Neuron (in vitro differentiated cells): ENCODE data around the gene BAG2.

ENCODE experiments used
- H2AFZ ChIP-seq: one replicate; pipeline ENCODE4 v1.6.1; 2013; ENCODE audit warnings: low read depth, mild to moderate bottlenecking, inconsistent platforms, low read length, moderate library complexity
- H3K27me3 ChIP-seq: one replicate; pipeline ENCODE4 v1.6.1; 2013; ENCODE audit warnings: low read length; ENCODE audit not compliant: insufficient read depth
- H3K36me3 ChIP-seq: one replicate; pipeline ENCODE4 v1.6.1; 2013; ENCODE audit warnings: low read length; ENCODE audit not compliant: insufficient read depth
- H3K4me1 ChIP-seq: one replicate; pipeline ENCODE4 v1.6.1; 2013; ENCODE audit warnings: low read length; ENCODE audit not compliant: insufficient read depth
- H3K4me3 ChIP-seq: 2 replicates; pipeline ENCODE4 v1.5.1; 2013; ENCODE audit warnings: mild to moderate bottlenecking, low read length, moderate library complexity
- H3K9me3 ChIP-seq: one replicate; pipeline ENCODE4 v1.6.1; 2013; ENCODE audit warnings: low read length

Gene BAG2

GRCh38 chr6:57172136-57173055, at the start of gene BAG2:
Gene BAG2, plus strand, starts transcription at chr6:57172326. Its CDS starts 372 bp downstream, at chr6:57172698.
- H3K27me3 ChIP-seq: no peaks in the 10 kb centered on the region
- peak within 1 kb of the TSS; percentile 61 for H3K4me3 ChIP-seq
- H2AFZ ChIP-seq: peak within 1 kb of the TSS; percentile 80
- no peaks in the 10 kb centered on the region for H3K9me3 ChIP-seq
- no peaks in the 10 kb centered on the region for H3K4me1 ChIP-seq
- H3K36me3 ChIP-seq: peaks cover 9% of the 10 kb centered on the region

- Histone ChIP-seq H3K4me3 (no peak overlapping the region), H3K27me3 (no peaks in the 10 kb centered on the region), H3K36me3 (peaks cover 10% of the 10 kb centered on the region), H3K4me1 (no peaks in the 10 kb centered on the region), H3K9me3 (peaks cover 8% of the 10 kb centered on the region), H2AFZ (no peak overlapping the region)
These were observed 49.0 kb upstream of the BAG2 start for GRCh38 chr6:57123111-57123510.

- no peak overlapping the region for H3K4me3 ChIP-seq
- H3K4me1 ChIP-seq: no peaks in the 10 kb centered on the region
- H2AFZ ChIP-seq: no peak overlapping the region
- no peaks in the 10 kb centered on the region for H3K27me3 ChIP-seq
- peaks cover 16% of the 10 kb centered on the region for H3K36me3 ChIP-seq
- H3K9me3 ChIP-seq: peaks cover 4% of the 10 kb centered on the region
These were observed 44.4 kb upstream of the BAG2 start for GRCh38 chr6:57127763-57128162.

- H3K4me1 ChIP-seq: no peaks in the 10 kb centered on the region
- H2AFZ ChIP-seq: no peak overlapping the region
- no peaks in the 10 kb centered on the region for H3K9me3 ChIP-seq
- H3K4me3 ChIP-seq: no peak overlapping the region
- no peaks in the 10 kb centered on the region for H3K27me3 ChIP-seq
- H3K36me3 ChIP-seq: peaks cover 35% of the 10 kb centered on the region
These were observed 41.4 kb upstream of the BAG2 start for GRCh38 chr6:57130661-57131177.

- Histone ChIP-seq H3K27me3 (no peaks in the 10 kb centered on the region), H3K4me1 (no peaks in the 10 kb centered on the region), H3K4me3 (no peak overlapping the region), H3K9me3 (no peaks in the 10 kb centered on the region), H3K36me3 (peaks cover 35% of the 10 kb centered on the region), H2AFZ (no peak overlapping the region)
These were observed 37.2 kb upstream of the BAG2 start for GRCh38 chr6:57134954-57135353.

- H3K9me3 ChIP-seq: no peaks in the 10 kb centered on the region
- peaks cover 35% of the 10 kb centered on the region for H3K36me3 ChIP-seq
These were observed 36.2 kb upstream of the BAG2 start for GRCh38 chr6:57135885-57136284.

GRCh38 chr6:57137350-57137749, 34.8 kb upstream of the BAG2 start:
- H3K36me3 ChIP-seq: peaks cover 44% of the 10 kb centered on the region
- no peaks in the 10 kb centered on the region for H3K27me3 ChIP-seq
- H2AFZ ChIP-seq: no peak overlapping the region
- no peaks in the 10 kb centered on the region for H3K4me1 ChIP-seq
- no peaks in the 10 kb centered on the region for H3K9me3 ChIP-seq
- H3K4me3 ChIP-seq: no peak overlapping the region

More at GRCh38 chr6:57135885-57136284, 36.2 kb upstream of the BAG2 start:
- no peak overlapping the region for H2AFZ ChIP-seq
- H3K27me3 ChIP-seq: no peaks in the 10 kb centered on the region
- no peaks in the 10 kb centered on the region for H3K4me1 ChIP-seq
- H3K4me3 ChIP-seq: no peak overlapping the region

GRCh38 chr6:57138026-57138425, 34.1 kb upstream of the BAG2 start:
- no peak overlapping the region for H3K4me3 ChIP-seq
- no peaks in the 10 kb centered on the region for H3K27me3 ChIP-seq
- no peak overlapping the region for H2AFZ ChIP-seq
- H3K36me3 ChIP-seq: peaks cover 49% of the 10 kb centered on the region
- H3K4me1 ChIP-seq: no peaks in the 10 kb centered on the region
- H3K9me3 ChIP-seq: no peaks in the 10 kb centered on the region

GRCh38 chr6:57141451-57142177, 30.5 kb upstream of the BAG2 start:
- Histone ChIP-seq H2AFZ (no peak overlapping the region), H3K27me3 (no peaks in the 10 kb centered on the region), H3K4me1 (no peaks in the 10 kb centered on the region), H3K9me3 (peaks cover 2% of the 10 kb centered on the region), H3K4me3 (no peak overlapping the region), H3K36me3 (peaks cover 40% of the 10 kb centered on the region)

- Histone ChIP-seq H3K27me3 (no peaks in the 10 kb centered on the region), H3K9me3 (peaks cover 2% of the 10 kb centered on the region), H2AFZ (no peak overlapping the region), H3K36me3 (peaks cover 41% of the 10 kb centered on the region), H3K4me3 (no peak overlapping the region), H3K4me1 (no peaks in the 10 kb centered on the region)
These were observed 30.0 kb upstream of the BAG2 start for GRCh38 chr6:57142178-57142525.

GRCh38 chr6:57143690-57144089, 28.4 kb upstream of the BAG2 start:
- Histone ChIP-seq H3K9me3 (peaks cover 2% of the 10 kb centered on the region), H3K4me1 (no peaks in the 10 kb centered on the region), H3K36me3 (peaks cover 49% of the 10 kb centered on the region), H3K27me3 (no peaks in the 10 kb centered on the region), H2AFZ (no peak overlapping the region), H3K4me3 (no peak overlapping the region)

GRCh38 chr6:57147401-57147800, 24.7 kb upstream of the BAG2 start:
- H3K9me3 ChIP-seq: peaks cover 2% of the 10 kb centered on the region
- H3K36me3 ChIP-seq: peaks cover 65% of the 10 kb centered on the region
- H2AFZ ChIP-seq: no peak overlapping the region
- no peaks in the 10 kb centered on the region for H3K4me1 ChIP-seq
- H3K27me3 ChIP-seq: no peaks in the 10 kb centered on the region
- H3K4me3 ChIP-seq: no peak overlapping the region
